ENCODE measurements around the gene NCAM1.

Gene NCAM1

GRCh38 chr11:113134626-113135025, 173.4 kb downstream of the NCAM1 start:
- FAIRE-seq = no peak

- FAIRE-seq = no peak
These were observed 176.7 kb downstream of the NCAM1 start for GRCh38 chr11:113137713-113138529.

GRCh38 chr11:113138731-113139130, 177.5 kb downstream of the NCAM1 start:
- no peak for FAIRE-seq

GRCh38 chr11:113141010-113141409, 179.8 kb downstream of the NCAM1 start:
- FAIRE-seq = peak; percentile 53

- FAIRE-seq = peak; percentile 71
These were observed 181.3 kb downstream of the NCAM1 start for GRCh38 chr11:113142508-113142907.

- FAIRE-seq = no peak
These were observed 186.0 kb downstream of the NCAM1 start for GRCh38 chr11:113147249-113147648.

- no peak for FAIRE-seq
These were observed 186.9 kb downstream of the NCAM1 start for GRCh38 chr11:113148076-113148475.

GRCh38 chr11:113148652-113149051, 187.4 kb downstream of the NCAM1 start:
- FAIRE-seq = no peak

- no peak for FAIRE-seq
These were observed 190.3 kb downstream of the NCAM1 start for GRCh38 chr11:113151521-113151920.

- FAIRE-seq = no peak
These were observed 191.3 kb downstream of the NCAM1 start for GRCh38 chr11:113152500-113152899.

GRCh38 chr11:113153847-113154246, 192.6 kb downstream of the NCAM1 start:
- FAIRE-seq = no peak

- FAIRE-seq = no peak
These were observed 199.0 kb downstream of the NCAM1 start for GRCh38 chr11:113159988-113160807.

GRCh38 chr11:113160808-113161124, 199.5 kb downstream of the NCAM1 start:
- no peak for FAIRE-seq

GRCh38 chr11:113161711-113162591, 200.7 kb downstream of the NCAM1 start:
- peak; percentile 98 for FAIRE-seq

- peak; percentile 87 for FAIRE-seq
These were observed 201.4 kb downstream of the NCAM1 start for GRCh38 chr11:113162592-113162962.

GRCh38 chr11:113163291-113164030, 202.2 kb downstream of the NCAM1 start:
- no peak for FAIRE-seq

- no peak for FAIRE-seq
These were observed 205.1 kb downstream of the NCAM1 start for GRCh38 chr11:113166280-113166679.

GRCh38 chr11:113167599-113167998, 206.4 kb downstream of the NCAM1 start:
- FAIRE-seq = no peak

- peak; percentile 86 for FAIRE-seq
These were observed 207.4 kb downstream of the NCAM1 start for GRCh38 chr11:113168354-113169342.

- FAIRE-seq = no peak
These were observed 211.2 kb downstream of the NCAM1 start for GRCh38 chr11:113172382-113172951.

GRCh38 chr11:113173126-113173525, 211.9 kb downstream of the NCAM1 start:
- no peak for FAIRE-seq
